GM12865 (cell line): ENCODE measurements around the gene PPP1R16B.
A peak's percentile ranks its signal among the peaks of the same experiment; 100 is the strongest.

Experiments used
- DNase-seq: peaks from one replicate; pipeline ENCODE4 v3.0.0; 2010; ENCODE audit warnings: low read depth
- H3K4me3 ChIP-seq: 2 replicates; pipeline ENCODE4 v1.5.1; 2011; ENCODE audit warnings: mild to moderate bottlenecking, low read depth, low read length, control low read depth
- CTCF ChIP-seq: IDR thresholded peaks from 2 replicates; pipeline ENCODE4 v1.5.1; 2011; ENCODE audit warnings: low read length, control low read depth, low read depth, inconsistent platforms; ENCODE audit not compliant: insufficient read depth; ENCODE audit errors: missing control alignments

The PPP1R16B gene

GRCh38 chr20:38805502-38805957 is at the start of gene PPP1R16B:
Gene PPP1R16B, plus strand, starts transcription at chr20:38805697. Its CDS starts 30,229 bp downstream, at chr20:38835926.
- TF ChIP-seq CTCF, result no peak
- peak; percentile 86 for DNase-seq
- peak within 1 kb of the TSS; percentile 97 for H3K4me3 ChIP-seq

DNA sequence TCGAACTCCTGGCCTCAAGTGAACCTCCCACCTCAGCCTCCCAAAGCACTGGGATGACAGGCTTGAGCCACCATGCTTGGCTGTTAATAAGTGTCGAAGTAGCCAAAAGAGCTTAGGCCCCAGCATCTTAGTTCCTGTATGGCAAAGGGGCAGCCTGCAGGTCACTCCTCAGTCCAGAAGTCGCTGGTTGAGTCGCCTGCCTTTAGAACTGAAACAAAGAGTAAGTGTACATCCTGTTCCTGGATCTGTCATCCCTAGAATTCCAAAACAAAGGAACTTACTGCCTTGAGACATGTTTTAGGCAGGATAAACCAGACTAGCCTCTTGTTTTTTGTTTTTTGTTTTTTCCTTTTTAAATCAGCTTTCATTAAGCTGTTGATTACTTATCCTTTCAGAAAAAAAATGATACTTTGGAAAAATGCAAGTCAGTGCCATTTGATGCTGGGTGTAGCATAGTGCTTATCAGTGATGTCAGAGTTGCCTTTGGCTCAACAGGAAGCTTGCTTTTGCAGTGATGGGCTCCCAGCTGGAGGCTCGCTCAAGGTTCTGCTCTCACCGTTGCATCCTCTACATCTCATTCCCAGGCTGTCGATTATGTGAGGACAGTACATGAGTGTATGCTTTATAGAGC is 48.2 kb upstream of the PPP1R16B start:
- no peak for TF ChIP-seq CTCF
- H3K4me3 ChIP-seq, result no peak overlapping the region
- DNase-seq, result no peak

GRCh38 chr20:38759106-38759505 is 46.4 kb upstream of the PPP1R16B start:
- no peak for TF ChIP-seq CTCF
- no peak overlapping the region for H3K4me3 ChIP-seq
- DNase-seq, result no peak

DNA sequence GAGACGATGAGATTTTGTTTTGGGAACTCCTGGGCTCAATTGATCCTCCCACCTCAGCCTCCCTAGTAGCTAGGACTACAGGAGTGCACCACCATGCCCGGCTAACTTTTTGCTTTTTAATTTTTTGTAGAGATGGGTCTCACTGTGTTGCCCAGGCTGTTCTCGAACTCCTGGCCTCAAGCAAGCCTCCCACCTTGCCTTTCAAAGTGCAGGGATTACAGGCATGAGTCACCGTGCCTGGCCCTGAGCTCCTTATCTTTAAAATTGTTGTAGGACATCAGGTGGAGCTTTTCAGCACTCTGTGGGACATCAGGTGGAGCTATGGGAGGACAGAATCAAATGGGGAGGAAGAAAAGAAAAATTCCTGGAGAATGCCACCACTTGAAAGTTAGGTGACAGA is 44.5 kb upstream of the PPP1R16B start:
- TF ChIP-seq CTCF, result no peak
- no peak for DNase-seq
- H3K4me3 ChIP-seq, result no peak overlapping the region

DNA sequence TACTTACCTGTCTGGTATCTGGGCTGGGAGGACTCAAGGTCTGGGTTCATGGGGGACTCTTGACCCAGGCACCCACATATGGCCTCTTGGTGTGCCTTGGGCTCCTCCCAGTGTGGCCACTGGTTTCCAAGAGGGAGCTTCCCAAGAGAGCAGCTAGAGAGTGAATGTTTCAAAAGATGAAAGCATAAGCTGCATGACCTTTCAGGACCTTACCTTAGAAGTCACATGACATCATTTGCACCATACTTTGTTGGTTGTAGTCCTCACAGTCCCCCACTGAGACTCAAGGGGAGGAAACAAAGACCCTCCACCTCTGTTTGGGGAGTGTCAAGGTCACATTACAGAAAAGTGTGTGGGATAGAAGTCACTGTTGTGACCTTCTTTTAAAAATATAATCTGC is 43.3 kb upstream of the PPP1R16B start:
- H3K4me3 ChIP-seq, result no peak overlapping the region
- no peak for TF ChIP-seq CTCF
- no peak for DNase-seq

- DNase-seq, result no peak
- TF ChIP-seq CTCF, result no peak
- H3K4me3 ChIP-seq, result no peak overlapping the region
Measured at GRCh38 chr20:38763616-38764015, 41.9 kb upstream of the PPP1R16B start.
